ENCODE measurements around the gene TGFBR1. TPM values are rescaled to one million over a fixed set of nuclear protein-coding genes. Genes with fewer than 3 reads are reported as not detected.
A peak's percentile ranks its signal among the peaks of the same experiment; 100 is the strongest.

The TGFBR1 gene
- total RNA-seq, 1 experiment from 2014 or later, result 54.8 TPM

GRCh38 chr9:99135456-99135855 lies 30.5 kb downstream of the TGFBR1 start:
- no peak for DNase-seq (ENCODE audit: low read depth)

GRCh38 chr9:99137225-99137624 lies 32.3 kb downstream of the TGFBR1 start:
- peak; percentile 11 for DNase-seq (ENCODE audit: low read depth)

GRCh38 chr9:99137891-99138290 lies 33.0 kb downstream of the TGFBR1 start:
- DNase-seq (ENCODE audit: low read depth), result no peak

GRCh38 chr9:99138424-99139284 lies 33.7 kb downstream of the TGFBR1 start:
- no peak for DNase-seq (ENCODE audit: low read depth)

- no peak for DNase-seq (ENCODE audit: low read depth)
Measured at GRCh38 chr9:99139868-99140267, 35.0 kb downstream of the TGFBR1 start.

- peak; percentile 58 for DNase-seq (ENCODE audit: low read depth)
Measured at GRCh38 chr9:99140685-99141314, 35.9 kb downstream of the TGFBR1 start.

- no peak for DNase-seq (ENCODE audit: low read depth)
Measured at GRCh38 chr9:99141849-99142248, 36.9 kb downstream of the TGFBR1 start.

GRCh38 chr9:99142275-99142674 lies 37.4 kb downstream of the TGFBR1 start:
- DNase-seq (ENCODE audit: low read depth), result no peak

- peak; percentile 77 for DNase-seq (ENCODE audit: low read depth)
Measured at GRCh38 chr9:99143655-99144054, 38.7 kb downstream of the TGFBR1 start.

GRCh38 chr9:99144966-99145365 lies 40.1 kb downstream of the TGFBR1 start:
- DNase-seq (ENCODE audit: low read depth), result no peak

GRCh38 chr9:99146574-99146973 lies 41.7 kb downstream of the TGFBR1 start:
- no peak for DNase-seq (ENCODE audit: low read depth)

- no peak for DNase-seq (ENCODE audit: low read depth)
Measured at GRCh38 chr9:99147177-99147576, 42.3 kb downstream of the TGFBR1 start.

GRCh38 chr9:99150451-99151171 lies 45.7 kb downstream of the TGFBR1 start:
- DNase-seq (ENCODE audit: low read depth), result no peak

- no peak for DNase-seq (ENCODE audit: low read depth)
Measured at GRCh38 chr9:99154356-99154755, 49.4 kb downstream of the TGFBR1 start.

GRCh38 chr9:99155736-99156135 lies 50.8 kb downstream of the TGFBR1 start:
- DNase-seq (ENCODE audit: low read depth), result no peak

GRCh38 chr9:99158629-99159028 lies 53.7 kb downstream of the TGFBR1 start:
- DNase-seq (ENCODE audit: low read depth), result peak; percentile 36

GRCh38 chr9:99160173-99160572 lies 55.3 kb downstream of the TGFBR1 start:
- DNase-seq (ENCODE audit: low read depth), result no peak

- peak; percentile 45 for DNase-seq (ENCODE audit: low read depth)
Measured at GRCh38 chr9:99162759-99163364, 57.9 kb downstream of the TGFBR1 start.

- DNase-seq (ENCODE audit: low read depth), result no peak
Measured at GRCh38 chr9:99166149-99166548, 61.2 kb downstream of the TGFBR1 start.

- DNase-seq (ENCODE audit: low read depth), result peak; percentile 29
Measured at GRCh38 chr9:99167119-99167518, 62.2 kb downstream of the TGFBR1 start.

GRCh38 chr9:99167694-99168093 lies 62.8 kb downstream of the TGFBR1 start:
- DNase-seq (ENCODE audit: low read depth), result no peak

GRCh38 chr9:99169086-99169485 lies 64.2 kb downstream of the TGFBR1 start:
- DNase-seq (ENCODE audit: low read depth), result no peak

All from RPMI7951 (cell line).